ENCODE results near the gene CACNA1G.

DNA sequence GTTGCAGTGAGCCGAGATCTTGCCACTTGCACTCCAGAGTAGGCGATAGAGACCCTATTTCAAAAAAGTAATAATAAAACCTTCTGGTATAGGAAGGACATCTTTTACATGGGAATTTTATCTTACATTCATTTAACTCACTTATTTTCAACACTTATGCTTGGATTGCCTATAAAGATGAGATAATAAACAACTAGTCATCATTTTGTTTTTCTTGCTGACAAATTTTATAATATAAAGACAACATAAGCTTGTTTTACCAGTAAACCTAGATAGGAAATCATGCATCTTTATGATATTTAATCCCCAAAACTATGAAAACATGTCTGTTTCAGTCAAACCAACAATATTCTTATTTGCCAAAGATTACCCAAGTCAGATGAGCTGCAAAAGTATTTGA is 91.1 kb downstream of the CACNA1G start:
- TF ChIP-seq, protein P1, sequence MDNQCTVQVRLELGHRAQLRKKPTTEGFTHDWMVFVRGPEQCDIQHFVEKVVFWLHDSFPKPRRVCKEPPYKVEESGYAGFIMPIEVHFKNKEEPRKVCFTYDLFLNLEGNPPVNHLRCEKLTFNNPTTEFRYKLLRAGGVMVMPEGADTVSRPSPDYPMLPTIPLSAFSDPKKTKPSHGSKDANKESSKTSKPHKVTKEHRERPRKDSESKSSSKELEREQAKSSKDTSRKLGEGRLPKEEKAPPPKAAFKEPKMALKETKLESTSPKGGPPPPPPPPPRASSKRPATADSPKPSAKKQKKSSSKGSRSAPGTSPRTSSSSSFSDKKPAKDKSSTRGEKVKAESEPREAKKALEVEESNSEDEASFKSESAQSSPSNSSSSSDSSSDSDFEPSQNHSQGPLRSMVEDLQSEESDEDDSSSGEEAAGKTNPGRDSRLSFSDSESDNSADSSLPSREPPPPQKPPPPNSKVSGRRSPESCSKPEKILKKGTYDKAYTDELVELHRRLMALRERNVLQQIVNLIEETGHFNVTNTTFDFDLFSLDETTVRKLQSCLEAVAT (IDR thresholded peaks at IDR 0.05), result no peak
- TF ChIP-seq, protein P2, sequence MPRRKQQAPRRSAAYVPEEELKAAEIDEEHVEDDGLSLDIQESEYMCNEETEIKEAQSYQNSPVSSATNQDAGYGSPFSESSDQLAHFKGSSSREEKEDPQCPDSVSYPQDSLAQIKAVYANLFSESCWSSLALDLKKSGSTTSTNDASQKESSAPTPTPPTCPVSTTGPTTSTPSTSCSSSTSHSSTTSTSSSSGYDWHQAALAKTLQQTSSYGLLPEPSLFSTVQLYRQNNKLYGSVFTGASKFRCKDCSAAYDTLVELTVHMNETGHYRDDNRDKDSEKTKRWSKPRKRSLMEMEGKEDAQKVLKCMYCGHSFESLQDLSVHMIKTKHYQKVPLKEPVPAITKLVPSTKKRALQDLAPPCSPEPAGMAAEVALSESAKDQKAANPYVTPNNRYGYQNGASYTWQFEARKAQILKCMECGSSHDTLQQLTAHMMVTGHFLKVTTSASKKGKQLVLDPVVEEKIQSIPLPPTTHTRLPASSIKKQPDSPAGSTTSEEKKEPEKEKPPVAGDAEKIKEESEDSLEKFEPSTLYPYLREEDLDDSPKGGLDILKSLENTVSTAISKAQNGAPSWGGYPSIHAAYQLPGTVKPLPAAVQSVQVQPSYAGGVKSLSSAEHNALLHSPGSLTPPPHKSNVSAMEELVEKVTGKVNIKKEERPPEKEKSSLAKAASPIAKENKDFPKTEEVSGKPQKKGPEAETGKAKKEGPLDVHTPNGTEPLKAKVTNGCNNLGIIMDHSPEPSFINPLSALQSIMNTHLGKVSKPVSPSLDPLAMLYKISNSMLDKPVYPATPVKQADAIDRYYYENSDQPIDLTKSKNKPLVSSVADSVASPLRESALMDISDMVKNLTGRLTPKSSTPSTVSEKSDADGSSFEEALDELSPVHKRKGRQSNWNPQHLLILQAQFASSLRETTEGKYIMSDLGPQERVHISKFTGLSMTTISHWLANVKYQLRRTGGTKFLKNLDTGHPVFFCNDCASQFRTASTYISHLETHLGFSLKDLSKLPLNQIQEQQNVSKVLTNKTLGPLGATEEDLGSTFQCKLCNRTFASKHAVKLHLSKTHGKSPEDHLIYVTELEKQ (CRISPR knock-in tag; IDR thresholded peaks at IDR 0.05), result no peak
- TF ChIP-seq, protein P3, sequence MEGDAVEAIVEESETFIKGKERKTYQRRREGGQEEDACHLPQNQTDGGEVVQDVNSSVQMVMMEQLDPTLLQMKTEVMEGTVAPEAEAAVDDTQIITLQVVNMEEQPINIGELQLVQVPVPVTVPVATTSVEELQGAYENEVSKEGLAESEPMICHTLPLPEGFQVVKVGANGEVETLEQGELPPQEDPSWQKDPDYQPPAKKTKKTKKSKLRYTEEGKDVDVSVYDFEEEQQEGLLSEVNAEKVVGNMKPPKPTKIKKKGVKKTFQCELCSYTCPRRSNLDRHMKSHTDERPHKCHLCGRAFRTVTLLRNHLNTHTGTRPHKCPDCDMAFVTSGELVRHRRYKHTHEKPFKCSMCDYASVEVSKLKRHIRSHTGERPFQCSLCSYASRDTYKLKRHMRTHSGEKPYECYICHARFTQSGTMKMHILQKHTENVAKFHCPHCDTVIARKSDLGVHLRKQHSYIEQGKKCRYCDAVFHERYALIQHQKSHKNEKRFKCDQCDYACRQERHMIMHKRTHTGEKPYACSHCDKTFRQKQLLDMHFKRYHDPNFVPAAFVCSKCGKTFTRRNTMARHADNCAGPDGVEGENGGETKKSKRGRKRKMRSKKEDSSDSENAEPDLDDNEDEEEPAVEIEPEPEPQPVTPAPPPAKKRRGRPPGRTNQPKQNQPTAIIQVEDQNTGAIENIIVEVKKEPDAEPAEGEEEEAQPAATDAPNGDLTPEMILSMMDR (IDR thresholded peaks at IDR 0.05 in 2 of 3, conservative IDR thresholded peaks at IDR 0.05 in 1 of 3; ENCODE audit: insufficient read depth in 2 of 3, low read depth in 1 of 3, low read length in 3 of 3), result no peak
- no peak for TF ChIP-seq MEIS2 (IDR thresholded peaks at IDR 0.05; ENCODE audit: partially characterized antibody)
- no peak for TF ChIP-seq SMARCE1 (IDR thresholded peaks at IDR 0.05)
- TF ChIP-seq, protein P4, sequence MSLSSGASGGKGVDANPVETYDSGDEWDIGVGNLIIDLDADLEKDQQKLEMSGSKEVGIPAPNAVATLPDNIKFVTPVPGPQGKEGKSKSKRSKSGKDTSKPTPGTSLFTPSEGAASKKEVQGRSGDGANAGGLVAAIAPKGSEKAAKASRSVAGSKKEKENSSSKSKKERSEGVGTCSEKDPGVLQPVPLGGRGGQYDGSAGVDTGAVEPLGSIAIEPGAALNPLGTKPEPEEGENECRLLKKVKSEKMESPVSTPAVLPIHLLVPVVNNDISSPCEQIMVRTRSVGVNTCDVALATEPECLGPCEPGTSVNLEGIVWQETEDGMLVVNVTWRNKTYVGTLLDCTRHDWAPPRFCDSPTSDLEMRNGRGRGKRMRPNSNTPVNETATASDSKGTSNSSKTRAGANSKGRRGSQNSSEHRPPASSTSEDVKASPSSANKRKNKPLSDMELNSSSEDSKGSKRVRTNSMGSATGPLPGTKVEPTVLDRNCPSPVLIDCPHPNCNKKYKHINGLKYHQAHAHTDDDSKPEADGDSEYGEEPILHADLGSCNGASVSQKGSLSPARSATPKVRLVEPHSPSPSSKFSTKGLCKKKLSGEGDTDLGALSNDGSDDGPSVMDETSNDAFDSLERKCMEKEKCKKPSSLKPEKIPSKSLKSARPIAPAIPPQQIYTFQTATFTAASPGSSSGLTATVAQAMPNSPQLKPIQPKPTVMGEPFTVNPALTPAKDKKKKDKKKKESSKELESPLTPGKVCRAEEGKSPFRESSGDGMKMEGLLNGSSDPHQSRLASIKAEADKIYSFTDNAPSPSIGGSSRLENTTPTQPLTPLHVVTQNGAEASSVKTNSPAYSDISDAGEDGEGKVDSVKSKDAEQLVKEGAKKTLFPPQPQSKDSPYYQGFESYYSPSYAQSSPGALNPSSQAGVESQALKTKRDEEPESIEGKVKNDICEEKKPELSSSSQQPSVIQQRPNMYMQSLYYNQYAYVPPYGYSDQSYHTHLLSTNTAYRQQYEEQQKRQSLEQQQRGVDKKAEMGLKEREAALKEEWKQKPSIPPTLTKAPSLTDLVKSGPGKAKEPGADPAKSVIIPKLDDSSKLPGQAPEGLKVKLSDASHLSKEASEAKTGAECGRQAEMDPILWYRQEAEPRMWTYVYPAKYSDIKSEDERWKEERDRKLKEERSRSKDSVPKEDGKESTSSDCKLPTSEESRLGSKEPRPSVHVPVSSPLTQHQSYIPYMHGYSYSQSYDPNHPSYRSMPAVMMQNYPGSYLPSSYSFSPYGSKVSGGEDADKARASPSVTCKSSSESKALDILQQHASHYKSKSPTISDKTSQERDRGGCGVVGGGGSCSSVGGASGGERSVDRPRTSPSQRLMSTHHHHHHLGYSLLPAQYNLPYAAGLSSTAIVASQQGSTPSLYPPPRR (CRISPR knock-in tag; IDR thresholded peaks at IDR 0.05; ENCODE audit: borderline replicate concordance), result no peak
- no peak for TF ChIP-seq CREB1 (IDR thresholded peaks at IDR 0.05)
- TF ChIP-seq CREB1 (CRISPR knock-in tag; IDR thresholded peaks at IDR 0.05), result no peak
- TF ChIP-seq RCOR1 (IDR thresholded peaks at IDR 0.05; ENCODE audit: borderline replicate concordance in 1 of 2, low read depth in 2 of 2, low read length in 2 of 2), result no peak
